Mucosa of stomach (tissue), 1 donor: ENCODE data around the gene PLXDC2.

Experiments used
- H3K27me3 ChIP-seq: one replicate; pipeline ENCODE4 v1.7.0; 2013; ENCODE audit warnings: mild to moderate bottlenecking, low read length; ENCODE audit not compliant: control insufficient read depth, insufficient read depth
- H3K36me3 ChIP-seq: one replicate; pipeline ENCODE4 v1.7.0; 2013; ENCODE audit warnings: low read length; ENCODE audit not compliant: control insufficient read depth, insufficient read depth
- H3K4me1 ChIP-seq: one replicate; pipeline ENCODE4 v1.7.0; 2013; ENCODE audit warnings: mild to moderate bottlenecking, low read length; ENCODE audit not compliant: control insufficient read depth, insufficient read depth
- H3K4me3 ChIP-seq: one replicate; pipeline ENCODE4 v1.7.0; 2013; ENCODE audit warnings: low read length
- H3K9ac ChIP-seq: one replicate; pipeline ENCODE4 v1.7.0; 2013; ENCODE audit warnings: mild to moderate bottlenecking, low read length, moderate library complexity
- H3K9me3 ChIP-seq: one replicate; pipeline ENCODE4 v1.7.0; 2013; ENCODE audit warnings: mild to moderate bottlenecking, low read length, moderate library complexity; ENCODE audit not compliant: control insufficient read depth
- donor health status: Pancreatic carcinoma.

PLXDC2 gene

GRCh38 chr10:20232079-20232705, 416.0 kb downstream of the PLXDC2 start:
- H3K4me1 ChIP-seq, result no peaks in the 10 kb centered on the region
- no peak overlapping the region for H3K4me3 ChIP-seq
- H3K27me3 ChIP-seq, result no peaks in the 10 kb centered on the region
- no peaks in the 10 kb centered on the region for H3K9me3 ChIP-seq
- no peak overlapping the region for H3K9ac ChIP-seq
- no peaks in the 10 kb centered on the region for H3K36me3 ChIP-seq

DNA sequence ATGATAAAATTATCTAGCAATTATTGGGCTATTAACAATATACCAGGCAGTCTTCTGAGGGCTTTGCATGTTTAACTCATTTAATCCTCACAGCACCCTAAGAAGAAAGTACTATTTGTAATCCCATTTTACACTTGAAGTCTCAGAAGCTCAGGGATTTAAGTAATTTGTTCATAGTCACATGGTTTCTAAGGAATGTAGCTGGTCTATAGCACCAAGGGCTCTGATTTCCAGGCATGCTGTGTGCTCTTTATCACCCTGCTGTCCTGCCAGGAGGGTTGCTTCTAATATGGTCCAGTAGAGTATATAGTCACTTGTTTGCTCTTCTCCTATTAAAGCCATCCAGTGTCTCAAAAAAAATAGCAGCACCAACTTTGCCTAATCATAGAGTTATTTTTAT, 417.2 kb downstream of the PLXDC2 start:
- no peaks in the 10 kb centered on the region for H3K4me1 ChIP-seq
- H3K36me3 ChIP-seq, result no peaks in the 10 kb centered on the region
- H3K27me3 ChIP-seq, result no peaks in the 10 kb centered on the region
- no peak overlapping the region for H3K9ac ChIP-seq
- no peak overlapping the region for H3K4me3 ChIP-seq
- no peaks in the 10 kb centered on the region for H3K9me3 ChIP-seq

DNA sequence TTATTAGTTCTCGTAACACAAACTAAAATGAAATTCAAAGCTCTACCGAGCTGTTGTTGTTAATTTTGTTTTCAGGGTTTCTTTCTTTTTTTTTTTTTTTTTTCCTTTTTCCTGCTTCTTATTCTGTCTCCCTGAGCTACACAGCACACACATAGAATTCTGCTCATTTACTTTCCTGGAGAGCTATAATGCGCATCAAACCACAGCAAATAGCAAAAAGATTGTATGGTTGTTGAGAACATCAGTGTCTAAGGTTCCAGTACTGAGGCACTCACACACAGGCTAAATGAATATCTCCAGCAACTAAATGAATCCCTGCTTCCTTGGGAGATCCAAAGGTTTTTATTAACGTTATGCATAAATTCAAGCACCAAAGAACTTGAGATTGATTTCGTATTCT, 418.3 kb downstream of the PLXDC2 start:
- no peak overlapping the region for H3K4me3 ChIP-seq
- no peaks in the 10 kb centered on the region for H3K36me3 ChIP-seq
- H3K4me1 ChIP-seq, result no peaks in the 10 kb centered on the region
- no peaks in the 10 kb centered on the region for H3K9me3 ChIP-seq
- H3K27me3 ChIP-seq, result no peaks in the 10 kb centered on the region
- no peak overlapping the region for H3K9ac ChIP-seq

- no peaks in the 10 kb centered on the region for H3K36me3 ChIP-seq
- no peak overlapping the region for H3K4me3 ChIP-seq
- no peak overlapping the region for H3K9ac ChIP-seq
- no peaks in the 10 kb centered on the region for H3K4me1 ChIP-seq
- H3K27me3 ChIP-seq, result no peaks in the 10 kb centered on the region
- no peaks in the 10 kb centered on the region for H3K9me3 ChIP-seq
These were observed 420.9 kb downstream of the PLXDC2 start for GRCh38 chr10:20237091-20237570.

- H3K4me1 ChIP-seq, result no peaks in the 10 kb centered on the region
- H3K9ac ChIP-seq, result no peak overlapping the region
- no peaks in the 10 kb centered on the region for H3K27me3 ChIP-seq
- H3K36me3 ChIP-seq, result no peaks in the 10 kb centered on the region
- H3K9me3 ChIP-seq, result no peaks in the 10 kb centered on the region
- H3K4me3 ChIP-seq, result no peak overlapping the region
These were observed 421.4 kb downstream of the PLXDC2 start for GRCh38 chr10:20237586-20237985.

DNA sequence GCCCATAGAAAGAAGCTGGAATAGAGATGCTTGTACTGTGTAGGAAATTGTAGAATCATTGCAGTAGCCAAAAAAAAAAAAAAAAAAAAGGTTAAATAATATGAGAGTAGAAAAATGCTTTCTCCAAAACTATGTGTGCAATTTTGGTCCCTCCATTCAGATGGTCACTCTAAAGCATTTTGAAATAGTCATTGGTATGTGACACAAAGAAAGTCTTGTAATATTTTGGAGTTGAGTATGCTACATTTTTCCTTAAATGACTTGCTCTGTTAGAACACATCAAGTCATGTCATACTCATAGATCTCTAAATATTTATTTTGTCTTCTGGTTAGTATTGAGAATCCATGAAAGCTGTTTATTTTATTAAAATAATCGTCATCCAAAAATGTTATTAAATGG, 424.4 kb downstream of the PLXDC2 start:
- H3K4me1 ChIP-seq, result no peaks in the 10 kb centered on the region
- H3K27me3 ChIP-seq, result no peaks in the 10 kb centered on the region
- H3K36me3 ChIP-seq, result no peaks in the 10 kb centered on the region
- H3K9me3 ChIP-seq, result no peaks in the 10 kb centered on the region
- no peak overlapping the region for H3K4me3 ChIP-seq
- H3K9ac ChIP-seq, result no peak overlapping the region

- Histone ChIP-seq H3K4me1 (no peaks in the 10 kb centered on the region), H3K36me3 (no peaks in the 10 kb centered on the region), H3K9me3 (no peaks in the 10 kb centered on the region), H3K9ac (no peak overlapping the region), H3K27me3 (no peaks in the 10 kb centered on the region), H3K4me3 (no peak overlapping the region)
These were observed 431.2 kb downstream of the PLXDC2 start for GRCh38 chr10:20247454-20247853.

GRCh38 chr10:20247891-20248708, 431.9 kb downstream of the PLXDC2 start:
- Histone ChIP-seq H3K27me3 (no peaks in the 10 kb centered on the region), H3K9me3 (no peaks in the 10 kb centered on the region), H3K36me3 (no peaks in the 10 kb centered on the region), H3K4me3 (no peak overlapping the region), H3K4me1 (no peaks in the 10 kb centered on the region), H3K9ac (no peak overlapping the region)

GRCh38 chr10:20254078-20254477, 437.8 kb downstream of the PLXDC2 start:
- H3K27me3 ChIP-seq, result no peaks in the 10 kb centered on the region
- no peaks in the 10 kb centered on the region for H3K36me3 ChIP-seq
- H3K9ac ChIP-seq, result no peak overlapping the region
- H3K9me3 ChIP-seq, result no peaks in the 10 kb centered on the region
- no peak overlapping the region for H3K4me3 ChIP-seq
- H3K4me1 ChIP-seq, result no peaks in the 10 kb centered on the region

GRCh38 chr10:20254497-20254896, 438.3 kb downstream of the PLXDC2 start:
- Histone ChIP-seq H3K36me3 (no peaks in the 10 kb centered on the region), H3K4me1 (no peaks in the 10 kb centered on the region), H3K27me3 (no peaks in the 10 kb centered on the region), H3K4me3 (no peak overlapping the region), H3K9ac (no peak overlapping the region), H3K9me3 (no peaks in the 10 kb centered on the region)

DNA sequence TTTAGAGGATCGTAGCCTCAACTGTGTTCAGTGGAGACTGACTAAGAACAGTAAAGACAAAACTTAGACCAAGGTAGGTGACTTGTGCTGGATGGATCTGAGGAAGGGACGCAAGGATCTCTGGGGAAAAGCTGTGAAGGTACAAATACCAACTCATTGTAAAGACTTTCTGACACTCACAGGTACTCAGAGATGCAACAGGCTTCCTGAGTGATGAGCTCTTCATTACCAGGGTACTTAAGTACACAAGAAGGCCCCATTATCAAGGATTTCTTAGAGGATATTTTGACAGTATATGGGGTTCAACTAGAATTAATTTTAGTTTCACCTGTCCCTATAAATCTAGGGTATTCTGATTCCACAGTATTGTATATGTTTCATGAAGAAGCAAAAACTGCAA, 440.7 kb downstream of the PLXDC2 start:
- Histone ChIP-seq H3K4me1 (no peaks in the 10 kb centered on the region), H3K27me3 (no peaks in the 10 kb centered on the region), H3K36me3 (no peaks in the 10 kb centered on the region), H3K9me3 (no peaks in the 10 kb centered on the region), H3K9ac (no peak overlapping the region), H3K4me3 (no peak overlapping the region)

GRCh38 chr10:20257422-20257821, 441.2 kb downstream of the PLXDC2 start:
- Histone ChIP-seq H3K9me3 (no peaks in the 10 kb centered on the region), H3K4me3 (no peak overlapping the region), H3K9ac (no peak overlapping the region), H3K36me3 (no peaks in the 10 kb centered on the region), H3K4me1 (no peaks in the 10 kb centered on the region), H3K27me3 (no peaks in the 10 kb centered on the region)
